ENCODE results near the gene FREM1.

The FREM1 gene

DNA sequence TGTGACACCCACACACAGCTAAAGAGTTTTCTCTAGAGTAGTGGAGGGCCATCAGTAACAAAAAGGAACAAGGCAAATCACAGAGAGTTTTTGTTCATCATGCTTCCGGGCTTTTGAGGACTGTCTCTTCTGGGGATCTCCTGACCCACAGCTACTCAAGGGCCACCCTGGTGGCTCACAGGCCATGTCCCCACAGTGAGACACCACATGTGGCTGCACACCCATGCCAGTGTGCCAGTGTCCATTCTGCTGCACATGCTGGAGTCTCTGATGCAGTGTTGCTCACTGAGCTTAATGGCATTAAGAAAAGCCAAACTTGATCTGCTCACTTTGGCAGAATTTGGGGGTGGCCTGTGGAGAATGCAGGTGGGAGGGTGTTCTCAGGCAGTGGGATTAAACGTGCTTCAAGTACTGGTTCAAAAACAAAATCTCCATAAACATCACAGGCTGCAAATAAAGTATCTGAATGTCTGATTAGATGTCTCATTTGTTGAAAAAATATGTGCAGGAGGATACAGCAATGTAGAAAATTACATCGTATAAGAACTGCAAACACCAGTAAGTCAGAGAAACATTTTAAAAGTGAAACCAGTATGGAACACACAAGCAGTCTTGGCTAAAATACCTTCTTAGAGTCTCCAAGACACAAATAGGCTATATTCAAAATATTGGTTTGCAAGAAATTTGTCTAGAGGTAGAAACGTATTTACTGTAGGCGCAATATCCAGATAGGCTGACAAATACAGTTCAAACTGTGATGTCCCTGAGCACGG lies 11.0 kb downstream of the FREM1 start:
- TF ChIP-seq, protein P1, sequence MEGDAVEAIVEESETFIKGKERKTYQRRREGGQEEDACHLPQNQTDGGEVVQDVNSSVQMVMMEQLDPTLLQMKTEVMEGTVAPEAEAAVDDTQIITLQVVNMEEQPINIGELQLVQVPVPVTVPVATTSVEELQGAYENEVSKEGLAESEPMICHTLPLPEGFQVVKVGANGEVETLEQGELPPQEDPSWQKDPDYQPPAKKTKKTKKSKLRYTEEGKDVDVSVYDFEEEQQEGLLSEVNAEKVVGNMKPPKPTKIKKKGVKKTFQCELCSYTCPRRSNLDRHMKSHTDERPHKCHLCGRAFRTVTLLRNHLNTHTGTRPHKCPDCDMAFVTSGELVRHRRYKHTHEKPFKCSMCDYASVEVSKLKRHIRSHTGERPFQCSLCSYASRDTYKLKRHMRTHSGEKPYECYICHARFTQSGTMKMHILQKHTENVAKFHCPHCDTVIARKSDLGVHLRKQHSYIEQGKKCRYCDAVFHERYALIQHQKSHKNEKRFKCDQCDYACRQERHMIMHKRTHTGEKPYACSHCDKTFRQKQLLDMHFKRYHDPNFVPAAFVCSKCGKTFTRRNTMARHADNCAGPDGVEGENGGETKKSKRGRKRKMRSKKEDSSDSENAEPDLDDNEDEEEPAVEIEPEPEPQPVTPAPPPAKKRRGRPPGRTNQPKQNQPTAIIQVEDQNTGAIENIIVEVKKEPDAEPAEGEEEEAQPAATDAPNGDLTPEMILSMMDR (IDR thresholded peaks at IDR 0.05; ENCODE audit: control insufficient read depth, insufficient read depth, low read depth, low read length, missing control alignments) = no peak
- H3K4me3 ChIP-seq (ENCODE audit: control insufficient read depth, low read depth, low read length) = no peak overlapping the region
- DNase-seq (ENCODE audit: low read depth) = no peak

DNA sequence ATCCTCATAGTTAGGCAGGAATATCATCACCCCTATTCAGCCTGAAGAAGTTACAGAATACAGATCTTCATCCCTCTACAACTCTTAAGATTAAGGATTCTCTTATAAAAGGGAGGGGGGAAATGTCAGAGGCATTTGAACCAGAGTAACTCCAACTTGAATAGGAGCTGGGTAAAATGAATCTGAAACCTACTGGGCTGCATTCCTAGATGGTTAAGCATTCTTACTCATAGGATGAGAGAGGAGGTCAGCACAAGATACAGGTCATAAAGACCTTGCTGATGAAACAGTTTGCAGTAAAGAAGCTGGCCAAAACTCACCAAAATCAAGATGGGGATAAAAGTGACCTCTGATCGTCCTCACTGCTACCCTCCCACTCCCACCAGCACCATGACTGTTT lies 14.4 kb downstream of the FREM1 start:
- TF ChIP-seq, protein P1 (IDR thresholded peaks at IDR 0.05; ENCODE audit: control insufficient read depth, insufficient read depth, low read depth, low read length, missing control alignments) = no peak
- DNase-seq (ENCODE audit: low read depth) = no peak

DNA sequence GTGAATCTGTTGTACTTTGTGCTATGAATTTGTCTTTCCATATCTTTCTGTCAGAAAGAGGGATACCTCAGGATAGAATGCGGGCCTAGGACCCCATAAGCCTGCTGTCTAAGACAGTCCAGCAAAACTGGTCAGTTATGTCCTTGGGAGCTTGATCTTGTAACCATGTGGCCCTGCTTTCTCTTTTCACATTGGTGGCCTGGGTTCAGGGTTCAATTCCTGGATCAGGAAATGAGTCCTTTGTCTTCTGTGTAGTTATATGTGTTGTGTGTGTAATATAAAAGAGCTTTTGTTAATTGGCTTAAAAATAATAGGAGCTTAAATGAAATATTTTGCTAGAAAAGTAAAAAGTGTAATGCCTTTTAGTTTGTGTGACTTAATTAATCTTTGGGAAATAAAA lies 16.9 kb downstream of the FREM1 start:
- DNase-seq (ENCODE audit: low read depth) = no peak
- TF ChIP-seq, protein P1 (IDR thresholded peaks at IDR 0.05; ENCODE audit: control insufficient read depth, insufficient read depth, low read depth, low read length, missing control alignments) = no peak

More for the DNA sequence above, 14.4 kb downstream of the FREM1 start:
- no peak overlapping the region for H3K4me3 ChIP-seq (ENCODE audit: control insufficient read depth, low read depth, low read length)

DNA sequence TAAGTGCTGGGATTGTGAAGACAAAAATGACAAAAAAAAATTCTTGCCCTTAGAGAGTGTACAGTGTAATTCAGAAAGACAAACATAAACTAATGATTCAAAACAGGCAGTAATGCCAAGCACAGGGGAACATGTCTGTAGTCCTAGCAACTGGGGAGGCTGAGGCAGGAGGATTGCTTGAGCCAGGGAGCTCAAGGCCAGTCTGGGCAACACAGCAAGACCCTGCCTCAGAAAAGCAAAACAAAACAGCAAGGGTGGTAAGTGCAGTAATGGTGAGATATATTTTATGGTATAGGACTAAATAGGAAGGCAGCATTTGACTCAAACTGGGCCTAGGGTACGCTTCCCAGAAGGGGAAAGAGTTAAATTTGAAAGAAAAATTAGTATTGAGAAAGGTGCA lies 18.9 kb downstream of the FREM1 start:
- no peak overlapping the region for H3K4me3 ChIP-seq (ENCODE audit: control insufficient read depth, low read depth, low read length)
- TF ChIP-seq, protein P1 (IDR thresholded peaks at IDR 0.05; ENCODE audit: control insufficient read depth, insufficient read depth, low read depth, low read length, missing control alignments) = no peak
- DNase-seq (ENCODE audit: low read depth) = no peak

More for the DNA sequence above, 16.9 kb downstream of the FREM1 start:
- no peak overlapping the region for H3K4me3 ChIP-seq (ENCODE audit: control insufficient read depth, low read depth, low read length)

DNA sequence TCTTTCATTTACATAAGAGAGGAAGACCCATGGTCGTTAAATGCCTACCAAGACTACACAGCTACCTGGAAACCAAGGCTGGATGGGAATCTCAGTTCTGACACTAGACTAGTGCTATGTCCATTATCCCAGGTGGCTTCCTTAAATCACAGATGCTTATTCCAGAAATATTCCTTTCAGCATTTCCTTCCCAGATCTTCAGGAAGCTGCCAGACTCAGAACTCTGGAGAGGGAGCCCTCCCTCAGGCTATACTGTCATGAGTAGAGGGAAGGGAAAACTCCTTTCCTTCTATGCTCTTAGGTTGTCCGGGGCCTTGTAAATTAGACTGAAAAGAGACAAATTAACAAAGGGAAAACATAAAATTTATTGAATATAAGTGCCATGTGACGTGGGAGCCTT lies 20.8 kb downstream of the FREM1 start:
- TF ChIP-seq, protein P1 (IDR thresholded peaks at IDR 0.05; ENCODE audit: control insufficient read depth, insufficient read depth, low read depth, low read length, missing control alignments) = no peak
- DNase-seq (ENCODE audit: low read depth) = no peak
- no peak overlapping the region for H3K4me3 ChIP-seq (ENCODE audit: control insufficient read depth, low read depth, low read length)

DNA sequence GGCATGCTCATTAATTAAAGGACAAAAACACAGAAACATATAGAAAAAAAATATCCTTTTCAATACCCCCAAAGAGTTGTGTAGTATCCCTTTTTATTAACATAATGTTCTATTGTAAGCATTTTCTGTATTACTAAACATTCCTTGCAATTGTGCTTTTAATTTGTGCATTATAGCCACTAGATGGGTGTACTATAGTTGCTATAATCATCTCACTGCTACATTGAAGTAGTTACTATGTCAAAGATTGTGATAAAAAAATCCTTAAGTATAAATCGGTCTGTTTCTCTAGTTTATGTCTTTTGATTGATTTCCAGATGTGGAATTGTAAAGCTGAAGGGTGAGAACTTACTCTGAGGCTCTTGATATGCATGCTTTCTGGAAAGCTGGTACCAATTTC lies 21.4 kb downstream of the FREM1 start:
- TF ChIP-seq, protein P1 (IDR thresholded peaks at IDR 0.05; ENCODE audit: control insufficient read depth, insufficient read depth, low read depth, low read length, missing control alignments) = no peak
- no peak for DNase-seq (ENCODE audit: low read depth)
- no peak overlapping the region for H3K4me3 ChIP-seq (ENCODE audit: control insufficient read depth, low read depth, low read length)

Data from AG09309 (cell line).